Measurements from ENCODE around the gene IDI2.

Gene IDI2

DNA sequence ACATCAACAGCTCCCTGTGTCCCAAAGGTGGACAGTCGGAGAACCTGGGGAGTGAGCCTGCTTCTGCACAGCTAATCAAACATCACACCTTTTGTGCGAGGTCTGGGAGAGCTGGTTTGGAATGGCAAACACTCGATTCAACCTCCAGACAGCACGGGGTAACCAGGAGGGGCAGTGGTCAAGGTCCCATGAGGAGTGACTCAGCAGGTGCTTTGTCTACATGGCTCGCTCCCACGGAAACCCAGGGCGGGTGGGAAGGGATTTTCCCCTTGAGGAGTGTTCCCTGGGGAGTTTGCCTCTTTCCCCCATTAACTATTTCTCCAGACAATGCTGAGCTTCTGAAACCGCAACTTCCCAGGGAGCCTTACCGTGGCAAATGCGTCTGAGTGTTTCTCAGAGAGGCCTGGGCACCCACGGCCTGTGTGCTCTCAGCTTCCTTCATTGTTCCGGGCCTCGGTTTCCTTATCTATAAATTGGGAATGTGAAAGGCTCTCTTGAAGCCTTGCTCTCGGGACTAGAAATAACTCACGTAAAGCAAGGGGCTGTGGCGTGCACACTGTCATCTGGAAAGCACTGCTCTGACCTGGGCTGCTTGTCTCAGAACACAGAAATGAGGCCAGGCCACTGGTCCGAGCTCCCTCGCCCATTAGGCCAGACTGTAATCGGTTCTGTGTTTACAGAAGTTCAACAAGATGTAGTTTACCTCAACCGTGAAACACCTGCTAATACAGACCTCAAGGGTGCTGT lies 51.4 kb downstream of the IDI2 start:
- no peak for TF ChIP-seq CTCF (conservative IDR thresholded peaks at IDR 0.05; ENCODE audit: low read depth, low read length)
- peak; percentile 10 for DNase-seq (ENCODE audit: low read depth)
- no peak overlapping the region for H3K4me3 ChIP-seq (ENCODE audit: low read depth, low read length)

DNA sequence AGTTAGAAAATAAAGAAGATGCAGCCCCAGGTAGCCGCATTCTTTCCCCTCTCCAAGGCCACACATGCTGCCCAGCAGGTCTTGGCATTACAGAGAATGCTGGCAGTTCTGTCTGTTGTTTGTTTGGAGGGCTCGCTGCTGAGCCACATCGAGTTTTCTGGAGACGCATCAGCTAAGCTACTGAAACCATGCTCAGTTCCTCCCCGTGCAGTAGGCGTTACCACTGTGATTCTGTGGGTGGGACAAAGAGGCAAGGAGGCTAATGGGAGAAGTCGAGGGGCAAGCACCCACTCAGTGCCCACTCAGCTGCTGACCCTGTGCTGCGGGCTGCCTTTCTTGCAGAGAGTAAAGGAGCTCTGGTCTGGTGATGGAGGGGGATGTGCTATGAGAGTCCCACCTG lies 52.9 kb downstream of the IDI2 start:
- TF ChIP-seq CTCF (conservative IDR thresholded peaks at IDR 0.05; ENCODE audit: low read depth, low read length), result no peak
- DNase-seq (ENCODE audit: low read depth), result no peak
- no peak overlapping the region for H3K4me3 ChIP-seq (ENCODE audit: low read depth, low read length)

DNA sequence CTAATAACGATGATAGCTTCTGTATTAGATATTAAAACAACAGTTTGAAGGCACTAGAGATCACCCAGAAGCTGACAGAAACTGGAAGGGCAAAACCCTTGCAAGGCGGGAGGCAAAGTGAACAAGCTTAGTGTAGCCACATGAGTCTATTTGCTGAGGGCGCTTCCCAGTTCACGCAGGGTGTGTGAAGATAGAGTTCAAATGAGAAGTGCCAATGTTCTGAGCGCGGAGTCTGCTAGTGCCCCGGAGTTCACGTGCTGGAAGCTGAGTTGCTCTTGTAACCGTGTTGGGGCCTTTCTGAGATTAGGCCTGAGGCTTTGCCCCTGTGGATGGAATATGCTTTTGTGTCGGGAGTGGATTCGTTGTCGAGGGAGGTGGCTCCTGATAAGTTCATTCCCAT lies 54.0 kb downstream of the IDI2 start:
- no peak for TF ChIP-seq CTCF (conservative IDR thresholded peaks at IDR 0.05; ENCODE audit: low read depth, low read length)
- DNase-seq (ENCODE audit: low read depth), result no peak
- no peak overlapping the region for H3K4me3 ChIP-seq (ENCODE audit: low read depth, low read length)

- DNase-seq (ENCODE audit: low read depth), result peak; percentile 32
- no peak overlapping the region for H3K4me3 ChIP-seq (ENCODE audit: low read depth, low read length)
Observed at GRCh38 chr10:971150-971542, 54.5 kb downstream of the IDI2 start.

DNA sequence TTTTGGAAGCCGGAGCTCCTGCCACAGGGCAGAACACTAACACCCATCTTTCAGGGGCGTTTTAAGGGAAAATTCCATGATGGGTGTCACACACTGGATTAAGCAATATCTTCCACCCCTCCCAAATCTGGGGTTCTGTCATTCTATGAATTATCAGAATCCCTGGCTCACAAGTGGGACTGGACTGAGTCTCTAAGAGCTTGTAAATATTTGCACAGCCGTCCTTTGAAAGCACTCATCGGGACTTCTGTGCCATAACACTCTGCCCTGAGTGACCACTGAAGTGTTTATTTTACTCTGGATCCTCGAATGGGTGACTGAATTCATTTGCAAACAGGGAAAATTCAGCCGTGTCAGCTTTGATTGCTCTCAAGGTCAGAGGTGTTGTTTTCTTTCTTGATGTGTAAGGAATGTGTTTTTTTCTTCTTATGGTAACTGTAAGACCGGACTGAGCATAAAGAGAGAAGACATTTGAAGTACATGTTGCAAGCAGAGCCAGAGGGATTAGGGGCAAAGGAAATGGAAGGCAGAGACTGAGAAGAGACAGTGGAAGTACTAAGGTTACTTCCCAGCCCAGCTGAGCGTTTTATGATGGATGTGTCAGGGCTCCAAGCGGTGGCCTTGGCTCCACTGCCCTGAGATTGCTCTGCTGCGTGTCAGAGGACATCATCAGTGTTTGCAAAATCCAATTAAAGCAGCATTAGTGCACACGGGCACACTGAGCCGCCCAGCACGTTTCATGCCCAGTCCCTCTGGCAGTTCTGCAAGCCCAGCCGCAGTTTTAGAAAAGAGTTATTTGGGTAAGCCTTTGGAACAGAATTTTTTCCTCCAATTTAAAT lies 55.1 kb downstream of the IDI2 start:
- peak; percentile 32 for DNase-seq (ENCODE audit: low read depth)
- TF ChIP-seq CTCF (conservative IDR thresholded peaks at IDR 0.05; ENCODE audit: low read depth, low read length), result no peak
- no peak overlapping the region for H3K4me3 ChIP-seq (ENCODE audit: low read depth, low read length)

More at GRCh38 chr10:971150-971542, 54.5 kb downstream of the IDI2 start:
- TF ChIP-seq CTCF (conservative IDR thresholded peaks at IDR 0.05; ENCODE audit: low read depth, low read length), result no peak

DNA sequence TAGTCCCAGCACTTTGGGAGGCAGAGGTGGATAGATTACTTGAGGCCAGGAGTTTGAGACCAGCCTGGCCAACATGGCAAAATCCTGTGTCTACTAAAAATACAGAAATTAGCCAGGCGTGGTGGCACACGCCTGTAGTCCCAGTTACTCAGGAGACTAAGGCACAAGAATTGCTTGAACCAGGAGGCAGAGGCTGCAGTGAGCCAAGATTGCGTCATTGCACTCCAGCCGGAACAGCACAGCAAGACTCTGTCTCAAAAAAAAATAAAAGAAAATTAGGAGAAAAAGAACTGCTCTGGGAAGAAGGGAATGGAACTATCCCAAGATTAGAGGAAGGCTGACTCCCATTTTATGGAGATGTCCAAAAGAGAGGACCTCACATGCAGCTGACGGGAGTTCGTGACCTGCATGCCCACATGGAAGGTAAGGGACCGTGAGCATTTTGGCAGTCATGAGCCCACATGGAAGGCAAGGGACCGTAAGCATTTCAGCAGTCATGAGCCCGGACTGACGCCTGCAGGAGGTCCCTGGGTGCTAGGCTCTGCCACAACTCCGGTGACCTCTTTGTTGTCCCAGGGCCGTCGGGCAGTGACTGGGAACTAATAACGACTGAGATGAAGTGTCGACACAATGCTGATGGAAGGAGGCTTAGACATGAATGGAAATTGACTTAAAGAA lies 56.0 kb downstream of the IDI2 start:
- H3K4me3 ChIP-seq (ENCODE audit: low read depth, low read length), result no peak overlapping the region
- TF ChIP-seq CTCF (conservative IDR thresholded peaks at IDR 0.05; ENCODE audit: low read depth, low read length), result no peak
- DNase-seq (ENCODE audit: low read depth), result no peak
